GM19397 (cell line): ENCODE measurements around the gene EPHB2.
"Not testable (repeated sequence)": the region's sequence is repeated elsewhere in the genome, so short reads cannot be mapped to it uniquely, and the experiment has no call there.

Source experiments
- ATAC-seq: cut with Tn5 transposase; IDR thresholded peaks from one replicate; pipeline ENCODE4 v1.9.1; 2021; ENCODE audit warnings: mild to moderate bottlenecking, moderate library complexity; ENCODE audit not compliant: unreplicated experiment

Gene EPHB2

DNA sequence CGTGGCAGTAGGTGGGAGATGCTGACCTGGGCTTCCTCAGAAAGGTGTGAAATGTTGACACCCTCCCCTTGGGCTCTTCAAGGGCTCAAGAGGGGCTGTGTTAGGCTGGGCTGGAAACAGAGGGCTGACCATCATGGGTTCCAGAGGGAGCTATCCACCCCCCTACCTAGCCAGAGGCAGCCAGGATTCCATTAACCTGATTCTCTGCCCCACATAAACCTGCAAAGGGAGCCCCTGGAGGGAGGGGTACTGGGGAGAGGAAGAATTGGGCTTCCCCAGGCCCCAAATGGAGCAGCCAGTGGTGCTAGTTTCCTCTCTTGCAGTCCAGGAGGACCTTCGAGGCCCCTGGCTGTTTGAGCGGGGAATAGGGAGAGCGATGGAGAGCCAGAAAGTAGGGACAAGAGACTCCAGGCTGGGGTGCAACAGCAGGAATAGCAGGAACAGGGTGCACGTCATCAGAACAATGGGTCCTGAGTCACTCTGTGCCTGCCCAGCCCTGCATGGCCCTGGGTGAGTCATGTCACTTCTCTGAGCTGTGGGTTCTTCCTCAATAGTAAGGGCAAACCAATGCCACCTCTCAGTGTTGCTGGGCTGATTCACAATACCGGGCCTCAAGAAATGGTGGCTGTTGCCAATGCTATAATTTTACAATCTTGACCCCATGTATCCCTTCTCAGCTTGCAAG is 121.2 kb downstream of the EPHB2 start:
- ATAC-seq, result no peak

DNA sequence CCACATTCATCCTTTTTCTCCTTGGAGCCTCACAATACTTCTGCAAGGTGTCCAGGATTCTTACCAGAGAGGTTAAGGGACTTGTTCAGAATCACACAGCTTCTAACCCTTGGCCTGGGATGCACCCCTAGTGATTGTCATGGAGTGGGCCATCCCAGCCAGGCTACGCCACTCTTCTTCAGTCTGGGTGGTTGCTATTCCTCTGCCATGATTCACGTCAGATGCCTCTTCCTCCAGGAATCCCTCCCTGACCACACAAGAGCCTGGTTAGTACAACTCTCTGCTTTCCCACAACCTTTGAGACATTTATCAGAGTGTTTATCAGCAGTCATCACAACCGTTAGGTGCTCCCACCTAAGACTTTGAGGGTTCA is 121.8 kb downstream of the EPHB2 start:
- ATAC-seq, result no peak

DNA sequence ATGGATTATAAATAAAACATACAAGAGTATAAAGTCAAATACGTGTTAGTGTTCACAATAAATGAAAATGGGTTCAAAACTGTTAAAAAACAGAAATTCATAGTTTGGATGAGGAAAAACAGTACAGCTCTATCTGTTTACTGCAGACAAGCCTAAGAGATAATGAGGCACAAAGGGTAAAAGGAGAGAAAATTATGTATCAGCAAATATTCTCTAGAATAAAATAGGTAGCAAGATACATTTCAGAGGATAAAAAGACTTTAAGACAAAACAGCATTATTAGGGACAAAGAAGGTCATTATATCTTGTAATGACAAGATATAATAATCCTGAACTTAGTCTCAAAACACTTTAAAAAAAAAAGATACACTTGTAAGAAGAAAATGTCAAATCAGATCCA is 123.1 kb downstream of the EPHB2 start:
- ATAC-seq, result no peak

DNA sequence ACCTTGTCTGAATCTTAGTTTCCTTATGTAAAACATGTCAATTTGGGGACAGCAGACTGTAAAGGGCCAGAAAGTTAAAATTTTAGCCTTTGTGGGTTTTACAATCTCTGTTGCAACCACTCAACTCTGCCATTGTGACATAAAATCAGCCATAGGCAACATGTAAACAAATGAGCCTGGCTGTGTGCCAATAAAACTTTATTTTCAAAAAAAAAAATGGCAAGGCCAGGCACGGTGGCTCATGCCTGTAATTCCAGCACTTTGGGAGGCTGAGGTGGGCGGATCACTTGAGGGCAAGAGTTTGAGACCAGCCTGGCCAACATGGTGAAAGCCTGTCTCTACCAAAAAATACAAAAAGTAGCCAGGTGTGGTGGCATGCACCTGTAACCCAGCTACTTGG is 123.8 kb downstream of the EPHB2 start:
- not testable (repeated sequence) for ATAC-seq

DNA sequence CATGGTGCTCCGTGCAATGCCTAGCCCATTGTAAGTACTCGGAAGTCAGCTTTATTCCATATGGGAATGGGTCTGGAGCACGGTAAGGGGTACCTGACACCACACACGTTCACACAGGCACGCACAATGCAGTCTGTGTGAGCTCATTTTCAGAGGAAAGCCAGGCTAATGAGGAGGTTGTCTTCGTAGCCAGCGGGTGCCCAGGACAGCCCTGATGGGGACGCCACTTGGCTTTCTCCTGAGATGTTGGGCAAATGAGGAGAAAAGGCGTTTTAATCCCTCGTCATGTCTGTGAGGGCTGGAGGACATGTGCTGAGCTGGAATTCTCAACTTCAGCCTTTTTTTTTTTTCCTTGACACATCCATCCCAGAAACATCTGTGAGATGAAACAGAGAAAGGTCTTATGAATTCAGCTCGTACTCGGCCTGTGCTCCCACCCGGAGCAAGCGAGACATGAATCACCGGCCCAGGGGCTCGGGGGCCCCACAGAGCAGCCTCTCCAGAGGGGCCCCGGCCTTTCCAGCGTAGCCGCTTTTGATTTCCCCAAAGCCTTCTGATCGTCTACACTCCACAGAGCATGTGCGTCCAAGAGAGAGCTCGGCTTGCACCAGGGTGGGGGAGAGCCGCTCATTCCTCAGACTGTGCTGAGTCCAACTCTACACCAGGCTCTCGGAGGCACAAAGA is 125.1 kb downstream of the EPHB2 start:
- no peak for ATAC-seq

DNA sequence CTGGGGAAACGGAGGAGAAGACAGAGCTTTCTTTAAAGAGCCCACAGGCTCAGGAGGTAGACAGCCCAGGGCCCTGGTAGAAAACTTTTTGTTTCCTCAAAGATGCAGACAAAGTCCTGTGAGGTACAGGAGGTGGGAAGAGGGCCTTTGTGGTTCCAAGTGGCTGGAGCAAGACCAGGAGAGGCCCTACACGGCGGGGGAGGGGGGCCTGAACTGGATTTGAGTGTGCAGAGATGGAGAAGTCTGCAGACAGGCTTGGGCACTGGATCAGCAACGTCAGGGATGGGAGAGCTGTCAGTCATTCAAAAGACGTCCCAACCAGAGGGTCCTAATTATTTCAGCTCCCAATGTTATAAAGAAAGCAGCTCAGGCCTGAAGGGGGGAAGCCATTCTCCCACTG is 126.2 kb downstream of the EPHB2 start:
- ATAC-seq, result no peak

DNA sequence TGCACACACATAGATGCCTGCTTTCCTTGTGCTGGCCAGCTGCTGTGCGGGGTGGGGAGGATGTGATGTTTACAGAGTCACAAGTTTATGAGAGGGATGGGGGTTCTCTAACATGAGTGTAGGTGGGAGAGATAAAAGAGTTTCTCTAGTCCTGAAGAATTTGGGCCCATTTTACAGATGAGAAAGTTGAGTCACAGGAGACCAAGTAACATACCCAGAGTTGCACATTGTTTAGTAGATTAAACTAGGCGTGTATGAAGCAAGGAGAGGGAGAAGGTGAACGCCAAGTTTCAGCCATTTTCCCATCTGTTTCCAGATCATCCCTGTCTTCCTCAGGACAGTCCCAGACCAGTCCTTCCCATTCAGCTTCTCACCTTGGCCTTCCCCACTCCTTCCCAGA is 126.7 kb downstream of the EPHB2 start:
- ATAC-seq, result no peak

DNA sequence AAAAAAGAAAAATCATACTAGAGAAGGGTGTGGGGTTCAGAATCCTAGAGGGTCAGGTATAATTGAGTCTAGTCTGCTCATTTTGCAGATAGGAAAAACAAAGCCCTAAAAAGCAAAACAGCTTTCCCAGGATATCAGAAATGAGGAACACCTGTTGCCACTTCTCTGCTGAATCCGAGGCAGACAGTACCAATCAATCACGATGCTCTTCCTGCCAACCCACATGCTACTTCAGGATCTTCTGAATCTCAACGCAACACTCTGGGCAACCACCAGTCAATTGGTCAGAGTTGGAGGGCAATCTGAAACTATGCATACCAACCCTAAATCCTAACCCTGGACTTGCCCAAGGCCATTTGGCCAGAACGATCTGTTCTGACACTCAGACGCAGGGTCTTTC is 128.3 kb downstream of the EPHB2 start:
- ATAC-seq, result no peak

DNA sequence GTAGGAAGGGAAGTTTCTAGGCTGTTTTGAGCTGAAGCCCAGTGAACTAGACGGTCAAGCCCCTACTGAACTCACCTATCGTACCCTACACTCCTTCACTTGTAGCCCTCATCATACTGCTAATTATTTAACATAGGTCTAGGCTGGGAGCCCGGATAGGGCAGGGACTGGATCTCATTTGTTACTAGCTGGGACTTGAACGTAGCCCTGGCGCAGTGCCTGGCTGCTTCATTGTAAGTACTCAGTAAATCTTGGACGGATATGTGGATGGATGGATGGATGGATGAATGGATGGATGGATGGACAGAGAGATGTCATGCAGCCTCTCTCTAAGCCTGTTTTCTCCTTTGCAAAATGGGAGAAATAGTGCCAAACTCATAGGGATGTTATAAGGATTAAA is 129.2 kb downstream of the EPHB2 start:
- no peak for ATAC-seq

DNA sequence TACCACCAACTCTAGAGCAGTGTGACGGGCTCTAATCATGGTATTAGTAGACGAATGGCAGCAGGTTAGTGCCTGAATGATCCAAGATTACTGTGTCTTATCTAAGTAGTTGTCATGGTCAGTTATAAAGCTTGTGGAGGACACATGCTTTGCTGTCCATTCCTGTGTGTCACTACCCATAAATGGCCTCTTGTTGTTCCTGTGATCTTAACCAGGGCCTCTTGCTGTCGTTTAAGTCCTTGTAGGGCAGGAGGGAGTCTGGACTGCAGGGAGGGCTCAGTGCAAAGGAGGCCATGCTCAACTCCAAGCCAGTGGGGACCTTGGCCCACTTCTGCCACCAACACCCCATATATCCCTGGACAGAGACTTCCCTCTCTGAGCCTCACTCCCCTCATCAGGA is 130.5 kb downstream of the EPHB2 start:
- ATAC-seq, result no peak

DNA sequence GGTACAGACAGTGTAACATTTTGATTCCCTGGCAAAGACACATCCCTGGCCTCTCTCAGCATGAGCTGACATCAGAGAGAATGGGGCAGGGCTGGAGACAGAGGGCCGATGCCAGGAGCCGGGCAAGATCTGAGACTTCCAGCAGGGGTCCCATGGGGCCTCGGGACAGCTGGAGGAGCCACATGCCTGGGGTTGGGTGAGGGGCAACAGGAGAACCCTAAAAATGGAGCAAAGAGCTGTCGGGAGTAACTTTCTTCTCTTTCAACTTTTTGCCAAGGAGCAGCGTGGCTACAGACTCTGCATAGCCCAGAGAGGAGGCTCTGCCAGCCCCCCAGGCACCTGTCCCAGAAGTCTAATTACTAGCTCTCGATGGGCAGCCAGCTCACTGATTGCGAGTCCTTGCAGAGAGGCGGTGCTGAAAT is 131.2 kb downstream of the EPHB2 start:
- no peak for ATAC-seq

DNA sequence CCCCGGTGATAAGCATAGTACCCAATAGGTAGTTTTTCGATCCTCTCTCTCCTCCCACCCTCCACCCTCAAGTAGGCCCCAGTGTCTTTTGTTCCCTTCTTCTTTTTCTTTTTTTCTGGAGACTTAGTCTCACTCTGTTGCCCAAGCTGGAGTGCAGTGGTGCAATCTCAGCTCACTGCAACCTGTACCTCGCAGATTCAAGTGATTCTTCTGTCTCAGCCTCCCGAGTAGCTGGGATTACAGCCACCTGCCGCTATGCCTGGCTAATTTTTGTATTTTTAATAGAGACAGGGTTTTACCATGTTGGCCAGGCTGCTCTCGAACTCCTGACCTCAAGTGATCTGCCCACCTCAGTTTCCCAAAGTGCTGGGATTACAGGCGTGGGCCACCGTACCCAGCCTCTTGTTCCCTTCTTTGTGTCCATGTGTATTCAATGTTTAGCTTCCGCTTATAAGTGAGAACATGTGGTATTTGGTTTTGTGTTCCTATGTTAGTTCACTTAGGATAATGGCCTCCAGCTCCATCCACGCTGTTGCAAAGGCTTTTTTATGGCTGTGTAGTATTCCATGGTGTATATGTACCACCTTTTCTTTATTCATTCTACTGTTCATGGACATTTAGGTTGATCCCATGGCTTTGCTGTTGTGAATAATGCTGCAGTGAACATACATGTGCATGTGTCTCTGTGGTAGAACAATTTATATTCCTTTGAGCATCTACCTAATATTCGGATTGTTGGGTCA is 133.0 kb downstream of the EPHB2 start:
- ATAC-seq, result not testable (repeated sequence)

DNA sequence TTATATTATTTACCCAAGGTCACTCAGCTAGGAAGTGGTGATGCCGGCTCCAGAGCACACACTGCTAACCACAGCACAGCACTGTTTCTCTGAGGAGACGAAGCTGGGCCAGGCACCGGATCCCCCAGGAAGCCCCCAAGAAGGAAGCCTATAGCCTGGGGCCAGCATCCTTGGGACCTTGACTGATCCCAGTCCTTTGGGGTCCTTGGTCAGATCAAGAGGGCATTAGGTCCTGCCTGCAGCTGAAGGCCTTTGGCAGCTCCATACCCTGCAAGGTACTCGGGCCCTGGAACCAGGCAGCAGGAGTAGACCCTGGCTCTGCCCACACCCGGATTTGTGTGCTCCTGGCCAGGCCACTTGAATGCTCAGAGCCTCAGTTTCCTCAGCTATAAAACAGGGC is 134.0 kb downstream of the EPHB2 start:
- ATAC-seq, result no peak

DNA sequence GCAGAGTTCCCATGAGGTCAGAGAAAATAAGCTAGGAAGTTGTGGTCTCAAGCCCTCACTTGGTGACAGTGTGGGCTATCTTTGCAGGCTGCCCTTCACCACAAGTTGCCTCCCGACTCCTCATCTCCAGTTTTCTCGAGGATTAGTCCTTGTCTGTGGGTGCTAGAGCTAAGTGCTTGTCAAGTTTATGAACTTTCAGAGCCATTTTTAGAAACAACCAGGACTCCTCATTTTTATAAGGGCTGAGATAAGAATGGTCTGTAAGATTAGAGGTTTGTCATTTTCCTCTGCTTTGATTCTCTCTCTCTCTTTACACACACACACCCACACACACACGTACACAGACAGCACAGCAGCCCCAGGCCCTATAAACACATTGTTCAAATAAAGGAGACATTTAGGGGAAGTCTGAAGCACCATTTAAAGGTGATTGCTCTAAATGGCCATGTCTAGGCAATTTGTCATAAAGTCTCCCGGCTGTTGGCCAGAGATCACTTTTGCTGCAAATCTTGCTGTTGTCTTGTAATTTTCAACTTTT is 134.8 kb downstream of the EPHB2 start:
- no peak for ATAC-seq

DNA sequence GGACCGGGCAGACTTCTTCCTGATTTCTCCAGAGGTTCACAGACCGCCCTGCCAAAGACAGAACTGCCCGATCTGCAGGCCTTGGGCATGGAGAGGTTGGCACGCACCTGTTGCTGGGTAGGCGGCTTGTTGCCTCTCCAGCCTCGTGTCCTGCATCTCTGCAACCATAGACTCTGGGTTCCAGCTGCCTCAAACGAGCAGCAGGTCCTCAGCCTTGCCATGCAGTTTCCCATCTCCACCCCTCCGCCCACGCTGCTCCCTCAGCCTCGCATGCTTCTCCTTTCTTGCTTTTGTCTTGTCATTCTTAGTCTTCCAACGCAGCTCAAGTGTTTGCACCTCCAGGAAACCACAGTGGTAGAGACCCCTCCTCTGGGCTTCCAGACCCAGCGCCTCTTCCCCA is 135.8 kb downstream of the EPHB2 start:
- ATAC-seq, result no peak

DNA sequence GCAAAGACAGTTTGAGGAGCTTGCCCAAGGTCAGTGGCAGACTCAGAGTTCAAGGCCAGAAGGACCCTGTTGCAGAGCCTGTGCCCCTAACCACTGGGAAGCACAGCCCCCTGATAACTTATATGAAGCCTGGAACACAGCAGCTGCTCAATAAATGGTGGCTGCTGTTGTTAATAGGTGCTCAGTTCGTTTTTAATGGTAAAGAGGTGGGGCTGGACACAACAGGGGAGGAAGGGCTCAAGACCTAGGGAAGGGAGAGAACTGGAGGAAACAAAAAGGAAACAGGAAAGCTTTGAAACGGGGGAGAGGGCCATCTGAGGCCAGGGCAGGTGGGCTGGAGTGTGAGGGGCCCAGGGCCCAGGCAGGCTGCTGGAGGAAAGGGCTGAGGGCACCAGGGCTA is 136.6 kb downstream of the EPHB2 start:
- ATAC-seq, result no peak

DNA sequence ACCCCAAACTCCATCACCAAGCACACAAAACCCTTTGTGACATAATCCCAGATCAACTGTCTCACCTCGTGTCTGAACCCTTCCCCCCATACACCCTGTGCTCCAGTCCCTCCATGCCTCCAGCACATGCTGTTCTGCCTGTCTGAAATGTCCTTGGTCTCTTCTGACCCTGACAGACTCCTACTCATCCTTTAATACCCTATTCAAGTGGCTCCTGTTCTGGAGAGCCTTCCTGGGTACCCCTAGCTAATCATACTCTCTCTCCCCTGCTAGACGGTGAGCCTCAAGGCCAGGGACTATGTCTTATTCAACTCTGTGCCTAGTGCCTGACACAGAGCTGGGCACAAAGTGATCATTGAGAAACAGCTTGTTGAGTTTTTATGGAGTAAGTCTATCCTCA is 137.1 kb downstream of the EPHB2 start:
- no peak for ATAC-seq

DNA sequence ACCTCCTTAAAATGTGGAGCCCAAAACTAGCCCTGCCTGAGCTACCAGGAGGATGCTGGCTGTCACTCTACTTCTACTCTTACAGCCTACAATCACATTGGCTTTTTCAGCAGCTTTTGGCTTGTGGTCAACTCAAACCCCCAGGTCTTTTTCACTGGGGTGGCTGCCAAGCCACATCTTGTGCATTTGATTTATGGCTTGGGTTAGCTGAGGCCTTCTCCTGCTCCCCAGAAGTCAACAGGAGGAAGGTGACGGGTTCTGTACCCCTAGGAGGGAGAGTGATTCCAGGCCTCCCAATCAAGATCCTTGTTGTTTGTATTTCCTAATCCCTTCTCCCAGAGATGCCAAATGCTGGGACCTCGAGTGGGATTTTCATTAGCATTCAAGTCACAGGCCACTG is 137.8 kb downstream of the EPHB2 start:
- no peak for ATAC-seq

DNA sequence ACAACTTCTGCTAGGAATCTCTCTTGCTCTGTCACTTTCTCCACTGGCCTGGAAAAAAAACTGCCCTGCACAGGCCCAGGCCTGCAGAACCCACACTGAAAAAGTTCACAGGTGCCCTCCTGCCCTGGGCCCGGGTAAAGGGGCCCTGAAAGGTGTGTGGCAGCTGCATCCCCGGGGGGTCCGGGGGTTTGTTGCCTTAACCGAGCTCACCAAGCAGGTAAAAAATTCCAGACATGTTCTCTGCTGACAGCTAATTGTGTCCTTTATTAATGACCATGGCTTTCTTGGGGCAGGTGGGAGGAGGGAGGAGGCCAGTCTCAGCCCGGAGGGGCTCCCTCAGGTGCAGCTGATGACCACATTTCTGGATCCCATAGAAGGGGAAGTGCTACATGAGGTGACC is 139.1 kb downstream of the EPHB2 start:
- no peak for ATAC-seq

DNA sequence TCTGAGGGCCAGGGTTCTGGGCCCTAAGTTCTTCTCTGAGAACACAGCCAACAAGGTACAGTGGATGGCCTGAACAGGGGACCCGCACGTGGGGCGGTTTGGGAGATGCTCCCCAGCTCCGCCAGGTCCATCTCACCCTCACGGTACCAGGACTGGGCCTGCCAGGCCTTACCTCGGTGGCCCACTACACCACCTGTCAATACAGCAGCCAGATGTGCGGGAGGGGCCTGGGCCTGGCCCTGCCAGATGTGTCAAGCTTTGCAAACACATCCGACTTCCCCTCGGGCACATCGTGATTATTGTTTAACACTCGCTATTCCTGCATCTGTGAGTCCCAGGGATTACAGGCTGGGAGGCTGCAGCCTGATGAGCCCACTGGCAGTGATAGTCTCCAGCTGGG is 139.6 kb downstream of the EPHB2 start:
- ATAC-seq, result no peak

DNA sequence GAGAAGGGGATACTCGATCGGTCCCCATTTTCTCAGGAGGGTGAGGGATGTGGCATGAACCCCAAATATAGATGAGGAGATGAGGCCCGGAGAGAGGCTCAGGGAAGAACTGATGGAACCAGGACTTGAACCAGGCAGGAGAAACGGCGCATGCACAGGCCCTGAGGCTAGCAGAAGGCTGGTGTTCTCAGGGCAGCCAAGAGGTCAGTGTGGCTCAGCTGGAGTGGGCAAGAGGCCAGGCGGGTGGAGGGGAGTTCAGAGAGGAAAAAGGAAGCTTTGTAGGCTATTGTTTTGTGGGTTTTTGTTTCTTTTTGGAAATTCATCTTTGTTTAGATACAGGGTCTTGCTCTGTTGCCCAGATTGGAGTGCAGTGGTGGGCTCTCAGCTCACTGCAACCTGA is 140.0 kb downstream of the EPHB2 start:
- no peak for ATAC-seq

DNA sequence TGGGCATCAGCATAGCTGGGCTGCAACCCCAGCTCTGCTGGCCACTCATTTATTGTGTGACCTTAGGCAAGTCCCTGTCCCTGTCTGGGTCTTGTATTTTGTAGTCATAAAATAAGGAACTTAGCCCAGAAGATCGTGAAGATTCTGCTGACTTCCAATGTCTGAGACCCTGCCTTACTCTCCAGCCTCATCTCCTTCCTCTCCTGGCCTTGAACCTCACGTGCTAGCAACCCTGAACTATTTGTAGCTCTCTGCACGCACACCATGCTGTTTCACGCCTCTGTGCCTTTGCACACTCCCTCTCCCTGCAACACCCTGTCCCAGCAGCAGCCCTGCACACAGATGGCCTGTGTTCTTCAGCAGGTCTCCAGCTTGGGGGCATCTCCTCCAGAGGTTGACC is 140.9 kb downstream of the EPHB2 start:
- ATAC-seq, result no peak
